ENCODE measurements around the gene LRFN2.

Gene LRFN2

DNA sequence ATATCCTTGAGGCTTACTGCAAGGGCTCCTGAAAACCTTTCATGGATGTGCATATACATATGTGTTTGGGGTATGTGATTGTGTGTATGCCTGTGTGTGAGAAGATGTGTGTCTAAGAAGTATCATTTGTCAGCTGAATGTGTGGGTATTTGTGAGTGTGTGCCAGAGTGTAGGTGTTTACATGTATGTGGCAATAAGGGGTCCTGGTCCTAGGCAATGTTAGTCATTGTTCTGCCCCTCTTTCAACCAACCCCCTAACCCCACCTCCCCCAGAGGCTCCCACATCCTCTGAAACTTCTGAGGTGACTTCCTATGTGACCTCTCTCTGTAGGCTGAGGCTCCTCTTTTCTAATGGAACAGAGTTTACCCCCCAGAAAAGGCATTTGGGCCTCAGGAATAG is 186.4 kb downstream of the LRFN2 start:
- no peak for DNase-seq (ENCODE audit: low read depth, low spot score)

DNA sequence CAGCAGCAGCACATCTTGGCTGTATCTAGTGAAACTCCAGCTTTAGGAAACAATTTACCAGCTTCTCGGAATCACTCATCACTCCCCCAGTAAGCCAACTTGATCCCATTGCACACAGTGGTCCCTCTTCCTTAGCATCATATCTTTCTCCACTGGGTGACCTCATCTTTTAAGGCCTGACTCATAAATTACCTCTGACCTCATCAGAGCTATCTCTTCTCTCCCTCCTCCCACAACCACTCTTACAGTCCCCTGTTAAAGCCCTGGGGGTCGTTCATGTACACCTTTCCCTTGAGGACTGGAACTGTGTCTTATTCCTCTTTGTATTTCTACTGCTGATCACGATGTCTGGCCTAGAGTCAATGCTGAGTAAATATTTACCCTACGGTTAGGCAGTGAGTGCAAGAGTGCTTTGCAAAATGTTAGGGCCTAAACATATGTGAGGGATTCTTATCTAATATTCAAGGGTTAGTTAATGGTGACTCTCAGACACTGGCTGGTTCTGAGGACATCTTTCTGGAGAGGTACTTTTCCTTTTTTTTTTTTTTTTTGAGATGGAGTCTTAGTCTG is 187.2 kb downstream of the LRFN2 start:
- no peak for DNase-seq (ENCODE audit: low read depth, low spot score)

DNA sequence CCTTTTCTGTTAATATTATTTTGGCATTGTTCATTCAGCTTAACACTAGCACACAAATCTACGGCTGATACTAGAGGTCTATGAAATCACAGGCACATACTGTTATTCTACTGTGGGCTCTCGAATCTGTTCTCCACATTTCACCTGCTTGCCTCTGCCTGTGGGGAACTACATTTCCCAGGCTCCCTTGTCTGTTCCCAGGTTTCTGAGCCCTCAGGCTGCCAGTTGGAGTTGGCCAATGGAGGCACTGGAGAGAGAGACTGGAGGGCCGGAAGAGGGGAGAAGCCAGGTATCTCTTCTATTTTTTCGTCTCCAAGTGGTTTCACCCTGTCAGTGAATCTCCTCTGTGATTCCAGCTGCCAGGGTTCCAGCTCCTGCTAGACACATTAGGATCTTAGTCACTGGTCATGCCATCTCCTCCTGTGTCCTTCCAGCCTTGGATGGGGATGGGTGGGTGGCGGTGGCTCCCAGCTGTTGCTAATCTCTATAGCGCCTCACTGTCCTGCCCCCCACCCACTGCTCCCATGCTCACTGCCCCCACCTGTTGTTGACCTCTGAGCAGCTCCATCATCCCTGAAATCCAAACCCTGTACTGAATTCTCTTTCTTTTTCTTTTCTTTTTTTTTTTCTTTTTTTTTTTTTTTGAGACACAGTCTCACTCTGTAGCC is 188.2 kb downstream of the LRFN2 start:
- DNase-seq (ENCODE audit: low read depth, low spot score) = no peak

DNA sequence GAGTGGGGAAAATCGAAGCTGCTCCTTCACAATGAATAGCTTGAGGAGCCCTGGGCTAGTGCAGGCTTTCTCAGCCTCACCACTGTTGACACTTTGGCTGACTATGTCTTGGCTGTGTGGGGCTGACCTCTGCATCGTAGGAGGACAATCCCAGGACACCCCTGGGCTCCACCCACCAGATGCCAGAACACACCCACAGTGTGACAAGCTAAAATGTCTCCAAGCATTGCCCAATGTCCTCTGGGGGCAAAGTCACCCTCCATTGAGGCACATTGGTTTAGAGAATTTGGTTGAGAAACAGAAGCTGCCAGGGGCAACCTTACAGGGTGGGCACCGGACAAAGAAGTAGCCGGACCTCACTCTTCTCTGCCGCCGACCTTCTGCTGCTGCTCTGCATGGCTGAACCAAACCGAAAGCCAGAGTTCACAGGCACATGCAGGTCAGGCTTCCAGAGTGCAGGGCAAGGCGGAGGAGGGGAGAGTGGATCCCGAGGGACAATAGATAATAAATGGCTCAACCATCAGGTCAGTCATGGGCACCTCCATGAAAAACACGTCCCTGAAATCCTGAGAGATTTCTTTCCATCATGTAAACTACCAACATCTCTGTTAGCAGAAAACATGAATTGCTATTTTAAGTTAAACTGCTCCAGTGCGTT is 189.0 kb downstream of the LRFN2 start:
- no peak for DNase-seq (ENCODE audit: low read depth, low spot score)

DNA sequence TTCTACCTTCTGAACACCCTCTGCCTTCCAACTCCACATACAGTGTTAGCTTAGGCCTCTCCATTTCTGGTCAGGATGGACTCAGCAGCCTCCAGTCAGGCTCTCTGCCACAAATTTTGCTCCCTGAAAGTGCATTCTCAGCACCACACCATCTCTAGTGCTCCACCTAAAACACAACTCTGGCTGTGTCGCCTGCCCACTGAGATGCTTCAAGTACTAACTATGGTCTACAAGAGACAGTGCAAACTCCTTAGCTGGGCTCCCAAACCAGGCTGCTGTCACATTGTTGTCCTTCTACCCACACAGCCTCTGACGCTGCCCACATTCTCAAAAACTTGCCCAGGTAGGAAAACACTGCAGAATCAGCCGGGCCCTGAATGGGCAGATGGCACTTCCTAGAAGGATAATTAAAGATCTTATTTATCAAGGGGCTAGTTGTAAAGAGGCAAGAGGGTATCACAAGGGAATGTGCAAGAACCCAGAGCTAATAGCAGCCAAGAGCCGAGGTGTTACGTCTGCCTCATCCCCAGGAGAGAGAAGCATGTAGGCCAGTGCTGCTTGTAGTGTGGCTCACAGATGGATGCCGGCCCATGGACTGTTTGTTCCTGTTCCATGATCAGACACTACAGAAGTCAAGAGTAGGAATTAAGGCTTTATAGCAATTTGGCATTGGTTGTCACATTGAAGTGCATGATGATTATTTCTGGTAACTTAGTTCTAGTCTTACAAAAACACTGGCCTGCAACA is 189.7 kb downstream of the LRFN2 start:
- DNase-seq (ENCODE audit: low read depth, low spot score) = no peak

DNA sequence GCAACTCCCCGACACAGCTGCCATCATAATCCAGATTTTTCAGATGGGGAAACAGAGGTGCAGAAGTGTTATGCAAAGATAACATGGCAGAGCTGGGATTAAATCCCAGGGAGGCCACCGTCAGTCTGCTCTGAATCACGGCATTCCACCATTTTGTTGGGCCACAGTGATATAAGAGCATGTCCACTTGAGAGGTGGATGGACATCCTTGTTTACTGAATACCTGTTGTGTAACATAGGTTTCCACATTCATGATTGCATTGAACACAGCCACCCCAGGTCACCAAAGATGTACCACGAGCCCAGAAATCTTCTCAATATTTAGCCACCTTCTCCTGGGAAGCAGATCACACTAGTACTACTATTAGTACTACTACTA is 191.5 kb downstream of the LRFN2 start:
- DNase-seq (ENCODE audit: low read depth, low spot score) = no peak

DNA sequence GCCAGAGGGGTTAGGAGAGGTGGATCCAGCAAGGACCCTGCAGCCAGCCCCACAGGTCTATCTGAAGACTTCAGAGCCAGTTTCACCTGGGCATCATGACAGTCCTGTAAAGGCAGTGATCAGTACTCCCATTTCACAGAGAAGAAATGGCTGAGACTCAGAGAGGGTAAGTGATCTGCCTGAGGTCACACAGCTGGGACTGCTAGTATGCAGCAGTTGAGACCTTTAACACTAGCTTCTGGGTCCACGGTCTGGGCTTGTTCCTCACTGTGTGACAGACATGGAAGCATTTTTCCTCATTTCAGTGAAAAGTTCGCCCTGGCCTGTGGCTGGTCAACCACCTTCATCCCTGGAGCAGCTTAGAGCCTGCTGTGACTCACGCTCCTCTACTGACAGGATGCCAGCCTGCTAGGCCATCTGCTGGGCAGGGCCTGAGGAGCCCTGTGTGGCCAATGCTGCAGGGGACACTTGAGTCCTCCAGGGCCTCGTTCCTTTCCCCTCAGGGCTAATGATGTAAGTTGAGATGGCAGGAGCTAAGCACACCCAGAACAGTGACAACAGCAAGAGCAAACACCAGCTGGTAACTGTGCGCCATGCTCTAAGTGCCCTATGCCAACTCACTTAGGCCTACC is 192.0 kb downstream of the LRFN2 start:
- DNase-seq (ENCODE audit: low read depth, low spot score) = no peak

DNA sequence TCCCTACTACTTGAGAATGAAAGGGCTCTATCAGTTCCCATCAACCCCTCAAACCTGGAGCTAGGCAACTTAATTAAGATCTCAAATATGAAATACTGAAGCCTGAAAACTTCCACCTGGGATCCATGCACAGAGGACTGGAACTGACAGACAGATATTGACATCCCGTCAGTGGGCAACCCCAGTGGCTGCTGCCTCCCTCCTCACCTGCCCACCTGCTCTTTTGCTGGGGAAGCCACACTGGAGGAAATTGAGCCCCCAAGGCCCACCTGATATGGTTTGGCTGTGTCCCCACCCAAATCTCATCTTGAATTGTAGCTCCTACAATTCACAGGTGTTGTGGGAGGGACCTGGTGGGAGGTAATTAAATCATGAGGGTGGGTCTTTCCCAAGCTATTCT is 192.8 kb downstream of the LRFN2 start:
- no peak for DNase-seq (ENCODE audit: low read depth, low spot score)

DNA sequence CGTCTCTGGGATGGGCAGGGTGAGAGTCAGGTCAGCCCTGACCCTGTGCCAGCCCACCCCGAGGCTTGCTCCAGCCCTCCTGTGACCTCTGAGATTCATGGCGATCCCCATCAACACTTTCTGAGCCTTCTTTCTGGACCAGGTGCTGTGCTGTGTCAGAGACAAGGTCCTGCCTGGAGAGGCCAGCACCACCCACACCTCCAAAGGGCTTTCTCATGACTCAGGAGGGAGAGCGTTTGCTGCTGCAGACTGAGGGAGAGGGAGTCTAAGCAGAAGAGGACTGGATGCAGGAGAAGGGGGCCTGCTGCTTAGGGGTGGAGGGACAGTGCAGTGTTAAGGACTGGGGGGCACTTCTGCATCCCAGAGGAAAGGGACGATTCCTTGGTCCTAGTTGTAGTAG is 193.5 kb downstream of the LRFN2 start:
- DNase-seq (ENCODE audit: low read depth, low spot score) = no peak

DNA sequence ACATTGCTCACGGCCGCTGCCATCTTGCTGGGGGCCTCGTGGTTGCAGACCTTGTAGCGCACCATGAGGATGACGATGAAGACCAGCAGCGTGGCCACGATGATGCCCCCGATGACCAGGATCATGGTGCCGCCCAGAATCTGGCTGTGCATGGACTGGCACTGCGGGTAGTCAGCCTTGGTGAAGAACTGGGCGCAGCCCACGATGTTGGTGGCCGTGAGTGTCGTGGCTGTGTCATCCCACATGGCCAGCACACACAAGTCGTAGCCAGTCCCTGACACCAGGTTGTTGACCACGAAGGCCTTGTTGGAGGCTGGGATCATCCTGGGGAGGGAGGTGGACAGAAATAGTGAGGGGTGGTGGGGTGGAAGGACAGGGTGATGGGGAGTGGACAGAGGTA is 194.6 kb downstream of the LRFN2 start:
- DNase-seq (ENCODE audit: low read depth, low spot score) = no peak

DNA sequence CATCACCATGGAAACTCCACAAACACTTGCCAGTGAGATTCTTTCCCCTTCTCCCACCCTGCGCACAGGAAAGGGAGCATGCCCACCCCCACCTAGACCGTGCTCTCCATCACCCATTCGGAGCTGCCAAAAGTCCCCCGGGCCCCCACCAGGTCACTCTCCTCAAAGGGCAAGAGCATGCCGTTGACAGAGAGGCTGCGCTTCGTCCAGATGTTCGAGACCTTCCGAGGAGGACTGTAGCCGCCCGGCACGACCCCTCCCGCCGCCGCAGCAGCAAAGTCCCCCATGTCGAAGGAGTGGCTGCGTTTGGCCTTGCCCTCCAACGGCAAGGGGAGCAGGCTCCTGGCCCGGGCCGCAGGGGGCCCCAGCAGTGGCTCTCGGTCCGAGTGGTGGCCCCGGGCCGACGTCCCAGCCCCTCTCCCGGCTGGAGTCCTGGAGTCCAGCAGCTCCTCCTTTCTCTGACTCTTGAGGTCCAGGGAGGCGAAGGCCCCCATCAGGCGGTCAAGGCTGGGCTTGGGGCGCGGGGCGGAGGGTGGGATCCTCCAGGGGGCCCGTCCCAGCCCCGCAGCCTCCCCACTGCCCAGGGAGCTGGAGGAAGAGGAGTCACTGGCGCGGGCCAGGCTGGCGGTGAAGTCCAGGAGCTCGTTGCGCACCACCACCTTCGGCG is 195.2 kb downstream of the LRFN2 start:
- no peak for DNase-seq (ENCODE audit: low read depth, low spot score)

DNA sequence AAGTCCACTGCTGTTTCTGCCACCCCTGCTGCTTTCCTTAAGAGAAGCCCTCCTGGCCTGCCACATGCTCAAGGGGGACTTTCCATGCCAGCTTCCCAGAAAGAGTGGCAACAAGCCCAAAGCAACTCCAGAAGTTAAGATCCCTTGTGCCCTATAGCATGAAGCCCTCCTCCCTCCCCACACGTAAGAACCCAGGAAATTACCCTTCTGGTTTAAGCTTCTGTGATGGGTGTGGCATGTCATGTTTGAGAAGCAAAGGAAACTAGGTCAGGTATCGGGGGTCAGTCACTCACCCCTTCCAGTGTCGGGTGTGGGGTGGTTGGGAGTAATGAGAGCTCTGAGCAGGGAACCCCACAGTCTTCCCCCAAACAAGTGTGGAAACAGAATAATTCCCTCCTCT is 196.1 kb downstream of the LRFN2 start:
- no peak for DNase-seq (ENCODE audit: low read depth, low spot score)

DNA sequence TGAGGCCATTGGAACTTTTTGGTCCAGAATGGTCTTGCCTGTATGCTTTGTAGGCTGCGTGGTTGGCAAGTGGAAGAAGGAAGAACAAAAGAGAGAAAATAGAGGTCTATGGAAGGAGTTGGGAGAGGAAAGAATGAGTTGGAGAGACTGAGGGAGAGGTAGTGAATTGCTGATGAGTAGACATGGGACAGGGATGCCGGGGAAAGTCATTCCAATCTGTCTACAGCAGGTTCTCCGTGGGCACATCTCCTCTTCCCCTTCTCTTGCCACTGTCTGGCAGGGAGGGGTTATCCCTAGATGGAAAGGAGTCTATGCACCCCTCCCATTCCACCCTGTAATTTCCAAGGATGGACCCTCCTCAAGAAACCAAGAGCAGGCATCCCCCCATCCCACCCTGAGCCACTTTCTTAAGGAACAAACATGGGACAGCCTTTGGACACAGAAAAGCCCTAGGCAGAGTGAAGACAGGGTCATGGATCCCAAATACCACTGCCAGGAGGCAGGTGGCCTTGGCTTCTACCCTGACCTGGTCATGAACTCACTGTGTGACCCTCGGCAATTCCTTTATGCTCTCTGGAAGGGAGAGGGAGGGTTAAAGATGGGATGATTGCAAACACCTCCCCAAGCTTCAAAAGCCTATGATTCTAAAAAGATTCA is 196.9 kb downstream of the LRFN2 start:
- DNase-seq (ENCODE audit: low read depth, low spot score) = no peak

DNA sequence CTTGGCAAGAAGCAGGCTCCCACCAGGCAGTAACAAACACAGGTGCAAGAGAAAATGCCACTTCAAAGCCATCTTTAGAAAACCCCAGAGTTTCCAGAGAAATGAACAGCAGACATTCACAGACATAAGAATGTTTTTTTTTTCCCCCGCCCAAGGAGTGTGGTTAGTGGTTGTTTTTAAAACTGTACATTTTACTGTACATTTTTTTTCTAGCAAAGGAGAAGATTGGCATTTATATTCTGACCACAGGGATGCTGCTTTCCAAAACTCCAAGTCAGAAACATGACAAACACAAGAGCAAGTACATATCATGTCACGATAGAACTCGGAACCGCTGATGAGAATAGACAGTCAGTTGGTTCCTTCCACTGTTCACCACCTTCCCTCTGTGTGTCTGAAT is 197.9 kb downstream of the LRFN2 start:
- DNase-seq (ENCODE audit: low read depth, low spot score) = no peak

DNA sequence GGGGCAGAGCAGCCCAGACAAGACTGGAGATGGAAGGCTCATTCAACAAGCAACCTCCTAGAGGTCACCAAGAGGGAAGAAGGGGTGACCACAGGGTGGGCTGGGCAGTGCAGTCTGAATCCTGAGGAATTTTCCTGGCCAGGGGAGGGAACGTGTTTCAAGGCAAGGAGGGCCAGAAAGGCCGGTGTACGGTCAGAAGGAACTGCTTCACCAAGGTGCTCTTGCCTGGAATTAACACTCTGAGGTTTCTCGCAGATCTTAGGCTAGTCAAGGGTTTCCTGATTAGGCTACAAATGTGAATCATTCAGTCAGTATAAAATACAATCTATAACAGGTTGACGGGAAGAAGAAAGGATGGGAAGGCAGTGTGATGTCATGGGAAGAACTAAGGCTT is 199.3 kb downstream of the LRFN2 start:
- DNase-seq (ENCODE audit: low read depth, low spot score) = no peak

DNA sequence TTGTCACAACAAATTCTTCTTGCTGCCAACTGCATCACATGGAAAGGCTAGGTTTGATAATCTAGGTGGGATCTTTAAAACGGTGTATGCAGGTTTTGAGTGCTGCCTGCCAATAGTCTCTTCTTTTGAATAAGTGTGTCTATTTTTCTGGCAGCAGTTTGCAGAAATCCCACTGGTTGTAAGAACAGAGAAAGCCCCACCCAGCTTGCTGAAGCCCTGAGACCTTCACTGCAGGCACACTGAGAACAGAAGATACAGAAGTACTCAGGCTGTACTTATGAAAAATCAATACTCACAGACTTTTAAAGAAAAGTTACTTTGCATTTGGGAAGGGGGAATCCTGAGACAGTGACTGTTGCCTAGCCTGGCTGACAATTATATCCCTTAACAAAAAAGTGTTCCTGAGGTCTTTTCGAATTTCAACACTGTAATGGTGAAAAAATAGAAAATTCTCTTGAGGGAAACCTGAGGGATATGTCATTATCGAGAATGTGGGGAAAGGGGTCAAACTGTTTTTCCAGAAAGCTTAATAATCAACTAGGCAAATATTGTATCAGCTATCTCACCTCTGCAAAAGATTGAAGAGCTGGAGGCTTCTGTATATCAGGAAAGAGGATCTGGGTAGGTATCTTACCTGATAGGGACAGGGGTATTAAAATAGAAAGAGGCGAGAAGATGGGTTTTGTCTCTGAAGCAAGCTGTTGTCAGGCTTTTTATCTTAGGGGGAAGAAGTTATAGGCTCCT is 199.9 kb downstream of the LRFN2 start:
- DNase-seq (ENCODE audit: low read depth, low spot score) = no peak

DNA sequence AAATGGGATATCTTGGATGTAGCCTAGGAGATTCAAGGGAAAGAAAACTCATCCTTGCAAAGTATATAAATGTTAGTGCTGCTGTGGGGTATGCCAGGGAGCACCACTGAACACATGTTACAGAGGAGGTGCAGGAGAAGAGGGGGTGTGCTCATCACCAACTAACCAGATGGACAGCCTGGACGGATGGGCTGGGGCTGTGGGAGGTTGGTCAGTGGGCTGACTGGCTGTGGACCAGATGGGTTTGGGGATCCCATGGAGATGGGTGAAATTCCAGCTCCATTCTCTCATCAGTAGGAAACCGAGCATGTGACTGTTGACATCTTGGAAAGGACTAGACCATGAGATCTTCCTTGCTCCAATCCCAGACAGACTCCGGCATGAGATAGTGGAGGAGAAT is 201.0 kb downstream of the LRFN2 start:
- DNase-seq (ENCODE audit: low read depth, low spot score) = no peak

DNA sequence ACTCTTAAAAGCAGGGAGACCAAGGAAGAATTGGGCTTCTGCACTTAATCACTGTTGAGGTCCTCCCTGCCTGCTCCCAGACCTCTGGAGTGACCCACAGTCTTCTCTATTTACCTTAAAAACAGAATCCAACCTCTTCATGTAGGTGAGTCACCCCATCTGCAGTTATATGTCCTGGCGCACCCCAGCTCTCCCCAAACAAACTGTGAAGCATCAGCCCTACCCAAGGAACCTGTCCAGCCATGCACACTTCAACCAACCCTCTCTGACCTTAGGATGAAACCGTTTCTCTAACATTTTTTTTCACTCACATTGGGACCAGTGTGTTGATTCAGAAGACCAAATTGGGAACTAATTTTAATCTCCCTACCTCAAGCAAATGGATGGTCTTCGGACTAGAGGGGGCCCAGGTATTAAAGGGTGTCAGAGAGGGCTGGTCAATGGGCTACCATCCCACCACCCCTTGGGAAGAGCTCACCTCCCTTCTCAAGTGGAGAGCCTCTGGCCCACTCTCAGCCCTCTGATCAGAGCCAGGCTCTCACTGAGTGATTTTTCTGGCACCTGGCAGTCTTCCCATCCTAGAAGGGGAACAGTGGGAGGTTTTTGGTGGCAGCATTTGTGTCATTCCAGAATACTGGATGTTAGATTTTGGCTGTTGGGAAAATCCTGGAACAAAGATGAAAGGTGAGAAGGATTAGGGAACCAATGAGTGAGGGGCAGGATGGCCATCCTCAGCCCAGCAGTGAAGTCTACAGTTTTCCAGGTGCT is 203.6 kb downstream of the LRFN2 start:
- DNase-seq (ENCODE audit: low read depth, low spot score) = no peak

DNA sequence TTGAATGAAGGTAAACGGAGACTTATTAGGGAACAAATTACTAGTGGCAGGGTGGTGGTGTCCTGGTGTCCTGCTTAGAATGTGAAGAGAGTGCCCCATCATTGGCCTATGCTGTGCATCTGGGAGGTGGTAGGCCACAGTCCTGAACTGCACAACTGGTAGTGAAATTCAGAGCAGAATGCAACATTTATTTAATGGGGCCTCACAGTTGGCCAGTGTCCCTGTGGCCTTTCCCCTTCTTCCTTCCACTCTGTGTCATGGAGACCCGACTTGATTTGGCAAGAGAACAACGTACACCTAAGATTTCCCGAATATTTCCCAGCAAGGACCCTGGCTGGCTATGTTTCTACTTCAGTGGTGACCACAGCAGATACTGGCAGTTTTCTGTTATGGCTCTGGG is 206.9 kb downstream of the LRFN2 start:
- DNase-seq (ENCODE audit: low read depth, low spot score) = no peak

DNA sequence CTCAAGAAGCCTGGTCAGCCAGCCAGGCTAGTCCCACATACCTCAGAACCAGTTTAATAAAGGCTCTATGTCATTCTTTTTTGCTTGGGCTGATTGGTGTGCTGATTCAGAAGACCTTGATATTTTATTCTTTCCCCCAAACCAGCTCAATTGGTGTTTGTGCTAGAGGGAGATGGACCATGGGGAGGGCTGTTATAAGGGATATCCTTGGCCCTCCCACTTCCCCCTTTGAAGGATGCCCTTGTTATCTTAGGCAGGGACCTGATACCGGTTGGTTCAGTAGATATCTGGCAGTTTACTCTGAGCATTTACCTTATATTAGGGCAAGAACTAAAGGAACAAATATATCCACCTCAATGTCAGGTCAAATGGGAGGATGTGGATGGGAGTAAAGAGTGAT is 207.4 kb downstream of the LRFN2 start:
- no peak for DNase-seq (ENCODE audit: low read depth, low spot score)

All from astrocyte of the hippocampus (primary cell).